BE2C (cell line): ENCODE measurements around the gene ABLIM1.

ENCODE experiments used
- DNase-seq: peaks from one replicate; pipeline ENCODE4 v3.0.0-alpha.2; 2020
- H3K27me3 ChIP-seq: fragments of 250-450 bp; sonication (Bioruptor Pico); 2 replicates; pipeline ENCODE4 v1.5.1; 2020; ENCODE audit warnings: mild to moderate bottlenecking
- H3K36me3 ChIP-seq: fragments of 250-450 bp; sonication (Bioruptor Pico); 2 replicates; pipeline ENCODE4 v1.5.1; 2020; ENCODE audit warnings: mild to moderate bottlenecking
- H3K4me1 ChIP-seq: fragments of 250-450 bp; sonication (Bioruptor Pico); 2 replicates; pipeline ENCODE4 v1.5.1; 2020
- H3K4me3 ChIP-seq: 2 replicates; pipeline ENCODE4 v1.5.1; 2011; ENCODE audit warnings: low read depth, low read length
- H3K9me3 ChIP-seq: fragments of 250-450 bp; sonication (Bioruptor Pico); 2 replicates; pipeline ENCODE4 v1.5.1; 2020
- TF ChIP-seq, protein P1 (sequence below): IDR thresholded peaks from 2 replicates; pipeline ENCODE4 v1.5.1; 2012; ENCODE audit warnings: mild to moderate bottlenecking, low read depth, low read length

The ABLIM1 gene

DNA sequence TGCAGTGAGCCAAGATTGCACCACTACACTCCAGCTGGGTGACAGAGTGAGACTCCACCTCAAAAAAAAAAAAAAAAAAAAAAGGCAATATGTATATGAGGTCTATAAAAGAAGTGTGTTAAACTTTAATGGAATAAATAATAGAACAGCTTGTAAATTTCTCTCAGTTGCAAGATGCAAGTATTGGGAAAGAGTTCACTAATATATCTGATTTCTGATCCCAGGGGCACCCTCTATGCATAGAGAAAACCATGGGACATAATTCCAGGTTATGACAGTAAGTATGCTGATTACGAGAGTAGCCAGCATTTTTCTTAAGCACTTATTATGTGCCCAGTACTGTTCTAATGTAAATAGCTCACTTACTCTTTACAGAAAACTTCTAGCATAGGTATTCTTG lies 187.7 kb downstream of the ABLIM1 start:
- DNase-seq = no peak
- no peaks in the 10 kb centered on the region for H3K27me3 ChIP-seq
- TF ChIP-seq, protein P1, sequence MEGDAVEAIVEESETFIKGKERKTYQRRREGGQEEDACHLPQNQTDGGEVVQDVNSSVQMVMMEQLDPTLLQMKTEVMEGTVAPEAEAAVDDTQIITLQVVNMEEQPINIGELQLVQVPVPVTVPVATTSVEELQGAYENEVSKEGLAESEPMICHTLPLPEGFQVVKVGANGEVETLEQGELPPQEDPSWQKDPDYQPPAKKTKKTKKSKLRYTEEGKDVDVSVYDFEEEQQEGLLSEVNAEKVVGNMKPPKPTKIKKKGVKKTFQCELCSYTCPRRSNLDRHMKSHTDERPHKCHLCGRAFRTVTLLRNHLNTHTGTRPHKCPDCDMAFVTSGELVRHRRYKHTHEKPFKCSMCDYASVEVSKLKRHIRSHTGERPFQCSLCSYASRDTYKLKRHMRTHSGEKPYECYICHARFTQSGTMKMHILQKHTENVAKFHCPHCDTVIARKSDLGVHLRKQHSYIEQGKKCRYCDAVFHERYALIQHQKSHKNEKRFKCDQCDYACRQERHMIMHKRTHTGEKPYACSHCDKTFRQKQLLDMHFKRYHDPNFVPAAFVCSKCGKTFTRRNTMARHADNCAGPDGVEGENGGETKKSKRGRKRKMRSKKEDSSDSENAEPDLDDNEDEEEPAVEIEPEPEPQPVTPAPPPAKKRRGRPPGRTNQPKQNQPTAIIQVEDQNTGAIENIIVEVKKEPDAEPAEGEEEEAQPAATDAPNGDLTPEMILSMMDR = no peak
- peaks cover 15% of the 10 kb centered on the region for H3K36me3 ChIP-seq
- H3K9me3 ChIP-seq = no peaks in the 10 kb centered on the region
- H3K4me3 ChIP-seq = no peak overlapping the region
- H3K4me1 ChIP-seq = no peaks in the 10 kb centered on the region; the same call in 1 of the 2 replicates

- H3K27me3 ChIP-seq = no peaks in the 10 kb centered on the region
- TF ChIP-seq, protein P1 = peak; percentile 67
- peak; percentile 63 for DNase-seq
- H3K4me3 ChIP-seq = no peak overlapping the region
- H3K9me3 ChIP-seq = no peaks in the 10 kb centered on the region
- peaks cover 7% of the 10 kb centered on the region for H3K36me3 ChIP-seq
- no peaks in the 10 kb centered on the region for H3K4me1 ChIP-seq
Observed at GRCh38 chr10:114458955-114459354, 199.1 kb downstream of the ABLIM1 start.

DNA sequence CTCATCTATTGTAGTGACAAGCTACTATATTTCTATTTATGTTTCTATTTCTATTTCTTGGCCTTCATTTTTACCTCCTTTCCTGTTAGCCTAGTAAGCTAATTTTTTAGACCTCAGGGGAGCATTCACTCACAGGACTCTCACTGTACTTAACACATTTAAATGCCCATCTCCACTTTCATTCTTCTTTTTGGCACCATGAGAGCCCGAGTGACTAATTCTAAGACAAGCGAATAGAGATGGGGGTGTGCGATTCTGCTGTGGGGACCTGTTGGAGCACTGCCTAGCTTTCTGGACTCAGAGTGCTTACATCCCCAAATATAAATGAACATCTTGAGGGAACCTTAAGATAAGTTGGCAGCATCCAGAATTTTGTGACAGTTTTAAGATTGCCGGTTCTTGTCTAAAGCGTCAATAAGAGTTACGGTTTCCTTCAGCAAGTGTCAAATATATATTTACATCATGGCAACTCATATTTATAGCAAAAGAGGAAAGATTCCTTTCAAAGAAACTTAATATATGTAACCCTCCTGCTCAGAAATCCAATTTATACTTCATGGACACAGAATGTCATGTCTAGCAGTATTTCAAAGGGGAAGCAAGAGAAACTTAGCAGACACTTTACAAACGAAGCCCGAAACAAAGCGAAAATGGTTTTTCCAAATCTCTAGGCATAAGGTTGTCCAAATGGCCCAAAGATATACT lies 199.7 kb downstream of the ABLIM1 start:
- no peak for DNase-seq
- H3K9me3 ChIP-seq = no peaks in the 10 kb centered on the region
- TF ChIP-seq, protein P1 = no peak
- no peaks in the 10 kb centered on the region for H3K27me3 ChIP-seq
- H3K4me3 ChIP-seq = no peak overlapping the region
- peaks cover 7% of the 10 kb centered on the region; the same call in 1 of the 2 replicates for H3K36me3 ChIP-seq
- no peaks in the 10 kb centered on the region for H3K4me1 ChIP-seq

- TF ChIP-seq, protein P1 = no peak
Observed at GRCh38 chr10:114453576-114453975, 204.5 kb downstream of the ABLIM1 start.

DNA sequence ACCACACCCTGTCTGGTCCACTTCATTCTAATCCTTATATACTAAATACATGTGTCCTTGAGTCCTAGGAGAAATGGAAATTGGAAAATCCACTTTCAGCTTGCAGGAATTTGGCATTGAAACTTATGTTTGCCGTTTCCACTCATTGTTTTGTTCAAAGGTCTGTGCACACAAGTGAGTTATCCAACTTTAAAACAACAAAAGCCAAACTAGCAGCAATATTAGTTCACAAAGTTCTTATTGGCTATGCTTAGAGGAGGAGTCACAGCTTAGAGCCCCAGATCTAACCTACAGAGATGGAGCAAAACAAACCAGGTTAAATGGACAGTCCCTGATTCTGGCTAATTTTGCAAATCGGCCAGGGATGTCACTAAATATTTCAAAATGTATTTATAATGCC lies 209.2 kb downstream of the ABLIM1 start:
- H3K9me3 ChIP-seq = no peaks in the 10 kb centered on the region
- H3K36me3 ChIP-seq = peaks cover 10% of the 10 kb centered on the region; the same call in 1 of the 2 replicates
- H3K4me3 ChIP-seq = no peak overlapping the region
- H3K4me1 ChIP-seq = no peaks in the 10 kb centered on the region
- TF ChIP-seq, protein P1 = no peak
- no peak for DNase-seq
- H3K27me3 ChIP-seq = no peaks in the 10 kb centered on the region

More at GRCh38 chr10:114453576-114453975, 204.5 kb downstream of the ABLIM1 start:
- H3K4me3 ChIP-seq = no peak overlapping the region
- H3K27me3 ChIP-seq = no peaks in the 10 kb centered on the region
- no peak for DNase-seq
- H3K9me3 ChIP-seq = no peaks in the 10 kb centered on the region
- no peaks in the 10 kb centered on the region for H3K4me1 ChIP-seq
- H3K36me3 ChIP-seq = peaks cover 4% of the 10 kb centered on the region

- peaks cover 16% of the 10 kb centered on the region for H3K36me3 ChIP-seq
- no peak overlapping the region for H3K4me3 ChIP-seq
- no peak for DNase-seq
- H3K4me1 ChIP-seq = no peaks in the 10 kb centered on the region
- H3K27me3 ChIP-seq = no peaks in the 10 kb centered on the region
- TF ChIP-seq, protein P1 = no peak
- no peaks in the 10 kb centered on the region for H3K9me3 ChIP-seq
Observed at GRCh38 chr10:114445332-114445731, 212.7 kb downstream of the ABLIM1 start.
